GOT3 (cell line): ENCODE results near the gene LMO1.

Source experiments
- DNase-seq: peaks from one replicate; lab custom pipeline; 2025; ENCODE audit warnings: mixed read lengths; lab: John Stamatoyannopoulos, UW

Gene LMO1

DNA sequence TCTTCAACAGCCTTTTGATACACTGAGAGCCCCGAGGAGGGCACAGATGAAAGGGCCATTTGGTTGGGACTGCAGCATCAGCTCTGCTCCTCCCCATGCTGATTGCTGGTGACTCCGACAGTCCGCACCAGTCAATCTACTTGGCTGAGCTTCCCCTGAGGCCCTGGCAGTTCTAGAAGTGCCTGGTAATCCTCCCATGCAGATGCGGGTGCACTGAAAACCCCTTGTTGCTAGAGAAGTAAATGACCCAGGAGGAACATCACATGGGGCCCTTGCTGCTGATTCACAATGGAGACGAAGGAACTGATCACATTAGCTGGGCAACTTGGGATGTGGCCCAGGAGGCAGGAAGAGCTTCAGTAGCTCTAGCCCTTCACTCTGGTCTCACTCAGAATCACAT, 59.7 kb downstream of the LMO1 start:
- no peak for DNase-seq

- DNase-seq = no peak
Measured at GRCh38 chr11:8203414-8203715, 60.3 kb downstream of the LMO1 start.

DNA sequence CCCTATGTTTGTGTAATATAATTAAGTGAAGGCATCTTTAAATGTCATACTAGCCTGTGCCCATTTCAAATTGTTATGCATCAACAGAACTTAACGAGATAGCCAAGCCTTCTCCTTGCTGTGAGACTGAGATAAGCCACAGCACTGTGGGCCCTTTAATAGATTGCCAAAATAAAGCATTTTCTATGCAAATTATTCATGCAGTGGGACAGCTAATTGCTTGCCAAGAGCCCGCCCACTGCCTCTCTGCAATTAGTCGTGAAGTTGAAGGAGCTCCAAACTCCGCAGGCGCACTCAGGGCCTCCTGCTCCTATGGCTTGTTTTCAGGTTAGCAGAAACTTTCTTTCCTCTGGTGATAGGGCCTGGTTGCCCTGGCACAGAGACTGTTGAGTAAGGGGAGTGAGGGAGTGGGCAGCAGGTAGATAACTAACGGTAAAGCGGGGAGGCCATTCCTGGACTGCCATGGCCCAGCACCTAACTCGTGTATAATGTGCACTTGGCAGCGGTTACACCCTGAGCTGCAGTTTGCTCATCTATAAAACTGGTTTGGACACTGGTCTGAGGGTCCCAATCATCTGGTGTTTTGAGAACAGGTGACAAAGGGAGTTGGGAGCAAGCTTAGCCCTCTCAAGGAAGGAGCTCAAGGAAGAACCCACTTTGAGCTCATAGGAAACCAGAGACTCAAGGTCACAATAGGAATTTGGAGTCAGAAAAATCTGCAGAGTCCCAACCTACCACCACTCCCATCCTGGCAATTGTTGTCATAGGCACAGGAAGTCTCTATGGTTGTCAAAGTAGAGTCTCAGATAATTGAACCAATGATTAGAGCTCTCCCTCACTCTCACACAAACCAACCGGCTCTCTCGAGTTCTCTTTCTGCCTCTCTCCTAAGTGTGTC, 60.9 kb downstream of the LMO1 start:
- no peak for DNase-seq

GRCh38 chr11:8201644-8202365, 61.9 kb downstream of the LMO1 start:
- no peak for DNase-seq

DNA sequence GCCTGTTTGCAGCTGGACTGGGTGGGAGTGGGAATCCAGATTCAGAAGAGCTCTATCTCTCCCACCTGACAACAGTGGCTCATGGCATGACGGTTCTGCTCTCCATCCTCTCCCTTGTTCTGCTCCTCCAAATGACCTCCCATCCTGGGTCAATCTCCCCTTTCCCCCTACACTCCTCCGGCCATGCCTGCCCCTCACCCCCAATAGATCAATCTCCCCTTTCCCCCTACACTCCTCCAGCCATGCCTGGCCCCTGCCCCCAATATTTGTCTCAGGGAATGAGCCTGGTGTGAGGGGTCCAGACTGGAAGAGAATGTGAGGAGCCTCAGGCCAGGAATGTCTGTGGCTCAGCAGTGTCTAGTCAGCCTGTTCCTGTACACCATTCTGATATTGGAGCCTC, 64.0 kb downstream of the LMO1 start:
- no peak for DNase-seq

DNA sequence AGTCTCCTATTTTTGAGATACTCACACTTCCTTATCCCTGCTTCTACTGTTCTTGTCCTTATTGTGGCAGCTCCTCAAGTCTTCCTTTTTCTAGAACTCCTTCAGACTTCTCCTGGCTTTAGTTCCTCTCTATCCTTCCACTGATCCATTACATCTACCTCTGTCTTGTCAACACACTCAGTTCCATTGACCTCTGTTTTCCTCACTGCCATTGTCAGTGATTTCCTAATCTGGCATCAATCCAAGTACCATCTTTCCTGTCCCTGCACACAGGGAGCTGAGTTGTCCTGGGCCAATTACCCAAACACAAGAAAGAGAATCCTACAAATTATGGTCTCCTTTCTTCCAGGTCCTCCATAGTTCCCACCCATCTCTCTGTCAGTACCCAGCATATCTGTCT, 66.9 kb downstream of the LMO1 start:
- DNase-seq = no peak

DNA sequence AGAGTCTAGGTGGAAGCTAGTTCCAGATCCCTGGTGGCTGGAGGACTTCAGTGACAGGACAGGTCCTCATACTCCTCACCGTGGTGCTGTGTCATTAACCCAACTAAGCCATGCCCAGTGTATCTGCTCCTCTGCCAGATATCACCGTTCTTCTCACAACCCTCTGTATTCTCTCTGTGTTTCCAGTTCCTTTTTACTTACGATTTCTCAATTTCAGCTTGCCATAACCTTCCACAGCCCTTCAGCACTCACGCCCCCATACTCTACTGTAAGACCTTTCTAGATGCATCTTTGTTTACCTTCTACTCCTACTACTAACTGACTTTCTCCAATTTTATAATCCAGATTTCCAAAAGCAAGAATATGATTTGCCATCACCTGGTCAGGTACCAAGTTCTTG, 68.7 kb downstream of the LMO1 start:
- DNase-seq = no peak

DNA sequence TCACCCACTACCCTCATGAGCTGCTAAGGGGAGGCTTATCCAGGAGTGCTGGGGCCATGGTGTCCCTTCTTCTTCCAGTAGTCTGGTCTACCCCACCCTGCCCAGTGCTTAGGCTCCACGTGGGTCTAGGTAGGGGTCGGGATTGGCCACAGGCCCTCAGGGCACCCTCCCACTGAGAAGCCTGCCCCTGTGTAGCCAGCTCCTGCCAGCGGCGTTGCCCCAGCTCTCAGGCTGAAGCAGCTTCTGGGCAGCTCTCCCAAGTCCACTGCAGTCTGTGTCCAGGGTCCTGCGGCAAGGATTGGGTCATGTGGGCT, 70.8 kb downstream of the LMO1 start:
- DNase-seq = no peak

- peak; percentile 1 for DNase-seq
Measured at GRCh38 chr11:8192016-8192895, 71.4 kb downstream of the LMO1 start.

- DNase-seq = no peak
Measured at GRCh38 chr11:8190431-8190830, 73.2 kb downstream of the LMO1 start.

- DNase-seq = no peak
Measured at GRCh38 chr11:8186429-8186828, 77.2 kb downstream of the LMO1 start.

DNA sequence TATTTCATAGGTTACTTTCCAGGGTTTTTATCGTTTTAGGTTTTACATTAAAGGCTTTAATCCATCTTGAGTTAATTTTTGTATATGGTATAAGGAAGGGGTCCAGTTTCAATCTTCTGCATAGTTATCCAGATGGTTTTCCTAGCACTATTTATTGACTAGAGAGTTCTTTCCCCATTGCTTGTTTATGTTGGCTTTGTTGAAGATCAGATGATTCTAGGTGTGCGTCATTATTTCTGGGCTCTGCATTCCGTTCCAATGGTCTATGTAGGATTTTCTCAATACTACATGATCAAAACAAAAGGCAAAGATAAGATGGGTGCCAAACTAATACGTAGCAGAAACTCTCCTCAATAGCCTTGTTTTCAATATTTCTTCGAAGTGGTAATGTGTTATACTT, 80.6 kb downstream of the LMO1 start:
- no peak for DNase-seq

- DNase-seq = no peak
Measured at GRCh38 chr11:8180469-8180868, 83.2 kb downstream of the LMO1 start.

GRCh38 chr11:8178297-8178696, 85.4 kb downstream of the LMO1 start:
- DNase-seq = no peak

- DNase-seq = no peak
Measured at GRCh38 chr11:8177136-8177535, 86.5 kb downstream of the LMO1 start.
